Heart right ventricle (tissue), 16 donors: ENCODE measurements around the gene CXorf65. TPM values are rescaled to one million over a fixed set of nuclear protein-coding genes. Genes with fewer than 3 reads are reported as not detected.

Source experiments
- ATAC-seq, 8 donors: fragments of 200-7000 bp; cut with Tn5 transposase; one replicate each; pipeline ENCODE4 v1.9.1; 2020; ENCODE audit warnings: mild to moderate bottlenecking in 8 of 8, moderate library complexity in 8 of 8, moderate number of reproducible peaks in 1 of 8
- DNase-seq, 2 donors: peaks; one replicate each; pipeline ENCODE4 v3.0.0-alpha.2; 2020
- H3K27ac ChIP-seq, 10 donors: fragments of 200-600 bp; sonication (generic) in 2 of 10; one replicate each; pipeline versions ENCODE4 v1.5.0 to v1.8.0; 2020 to 2022; ENCODE audit warnings: mild to moderate bottlenecking in 3 of 10
- H3K27me3 ChIP-seq, 7 donors: fragments of 200-600 bp; one replicate each; pipeline ENCODE4 v1.8.0; 2021 to 2022; ENCODE audit warnings: mild to moderate bottlenecking in 2 of 7
- H3K36me3 ChIP-seq, 9 donors: fragments of 200-600 bp; sonication (generic) in 1 of 9; one replicate each; pipeline versions ENCODE4 v1.5.0 to v1.8.0; 2020 to 2022; ENCODE audit warnings: mild to moderate bottlenecking in 2 of 9
- H3K4me1 ChIP-seq, 9 donors: fragments of 200-600 bp; sonication (generic) in 1 of 9; one replicate each; pipeline versions ENCODE4 v1.5.0 to v1.8.0; 2020 to 2022; ENCODE audit warnings: mild to moderate bottlenecking in 4 of 9
- H3K4me3 ChIP-seq, 10 donors: fragments of 200-600 bp; sonication (generic) in 2 of 10; one replicate each; pipeline versions ENCODE4 v1.5.0 to v1.8.0; 2020 to 2022; ENCODE audit warnings: mild to moderate bottlenecking in 7 of 10, moderate library complexity in 2 of 10
- H3K9me3 ChIP-seq, 11 donors: fragments of 200-600 bp in 10 of 11; sonication (generic) in 2 of 11; one replicate each; pipeline versions ENCODE4 v1.5.0 to v1.8.0; 2013 to 2022; ENCODE audit warnings: mild to moderate bottlenecking in 2 of 11, control low read depth in 1 of 11, moderate library complexity in 1 of 11
- WGBS, 2 donors: extraction: QIAGEN DNeasy Blood & Tissue Kit; methylation state at CpG; one replicate each; pipeline ENCODE4 v1.1.7; 2013; ENCODE audit warnings: inconsistent platforms in 1 of 2; 5-methylcytosine and 5-hydroxymethylcytosine counted together
- intact Hi-C, 10 donors: fragments of 100-400 bp; cut with DNase I; formaldehyde crosslinking; loops; one replicate each; pipeline versions ENCODE4 v1.11.1 to v1.14.2; 2022
- polyA plus RNA-seq, 2 donors: library from polyadenylated mRNA; stranded (reverse); fragments of 200-250 nt; gene quantifications; one replicate each; pipeline ENCODE4 v1.2.3, GENCODE V29; 2013
- total RNA-seq, 10 donors: library from RNA; stranded (reverse); fragmentation: NEBNext Ultra II Directional in 3 of 10; extraction: Animal tissue kit (Norgen Biotek cat#: 25700) in 3 of 10; gene quantifications; one replicate each; pipeline versions ENCODE4 v1.2.1 to v1.2.4, GENCODE V29; 2021 to 2023
- TF ChIP-seq, protein P1 (sequence below), 9 donors: fragments of 200-600 bp; sonication (generic) in 2 of 9; IDR thresholded peaks; one replicate each; pipeline versions ENCODE4 v1.5.0 to v1.8.0; 2021 to 2022; ENCODE audit warnings: antibody characterized with exemption in 9 of 9, mild to moderate bottlenecking in 5 of 9, moderate library complexity in 1 of 9
- donor health status: Arrhythmogenic right ventricular cardiomyopathy.
- donor health status: ischemic (EF 13 %, LVEDD 7.1; RV severe dilation, severe dysfunction).
- donor health status: healthy with polysubstance abuse.
- donor health status: DM: no; HTN: yes; CAD: no.
- donor health status: DM: no; HTN: no; CAD: no.
- donor health status: ischemic (EF 25% LVEDD 6.9; RV normal size, moderate dysfunction).
- donor health status: ischemic (EF 25% LVEDD 5.7; RV mildly dilated, moderate dysfunction).
- donor health status: healthy.
- donor health status: DM: yes; HTN: yes; CAD: no.
- donor health status: Ischemic cardiomyopathy.
- donor health status: ischemic (EF 35%, LVEDD 5.7; RV mildly dilated, moderate dysfunction).
- donor health status: nonischemic (EF 11% LVEDD 7.7; RV severe dilation, severe dysfunction).
- donor health status: DM: yes; HTN: yes; CAD: no.
- donor health status: PGD.
- donor health status: ischemic (EF 29% LVEDD 5.4; RV normal size, mild dysfunction).
- donor health status: nonischemic (EF 23%, LVEDD 6.1; RV moderate dilation, normal function).

CXorf65 gene
- total and polyA plus RNA-seq, 12 donors, result not detected

DNA sequence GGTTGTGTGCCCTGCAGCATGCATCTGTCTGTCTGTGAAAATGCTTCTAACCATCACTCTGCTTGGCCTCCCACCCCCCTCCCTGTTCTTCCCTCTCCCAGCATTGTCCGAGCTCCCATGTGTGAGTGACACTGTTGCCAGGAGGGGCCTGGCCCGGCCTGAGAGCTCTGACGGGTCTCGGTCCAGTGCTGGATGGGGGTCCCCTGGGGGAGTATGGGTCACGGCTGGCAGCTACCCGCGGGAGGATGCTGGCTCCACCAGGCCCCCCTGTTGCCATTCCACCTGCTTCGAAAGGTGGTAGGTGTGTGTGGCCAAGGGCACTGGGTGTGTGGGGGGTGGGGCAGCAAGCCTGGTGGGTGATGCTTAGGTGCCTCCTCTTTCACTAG, 41.7 kb upstream of the CXorf65 start:
- peaks cover 0 to 7% (median 0%) of the 10 kb centered on the region in 7 donors for H3K27me3 ChIP-seq
- 71 to 81% methylated on average over 2 to 8 of the region's 8 CpGs for WGBS, 2 donors
- H3K27ac ChIP-seq, result no peak overlapping the region
- intact Hi-C loops, result no loop called here
- TF ChIP-seq, protein P1, sequence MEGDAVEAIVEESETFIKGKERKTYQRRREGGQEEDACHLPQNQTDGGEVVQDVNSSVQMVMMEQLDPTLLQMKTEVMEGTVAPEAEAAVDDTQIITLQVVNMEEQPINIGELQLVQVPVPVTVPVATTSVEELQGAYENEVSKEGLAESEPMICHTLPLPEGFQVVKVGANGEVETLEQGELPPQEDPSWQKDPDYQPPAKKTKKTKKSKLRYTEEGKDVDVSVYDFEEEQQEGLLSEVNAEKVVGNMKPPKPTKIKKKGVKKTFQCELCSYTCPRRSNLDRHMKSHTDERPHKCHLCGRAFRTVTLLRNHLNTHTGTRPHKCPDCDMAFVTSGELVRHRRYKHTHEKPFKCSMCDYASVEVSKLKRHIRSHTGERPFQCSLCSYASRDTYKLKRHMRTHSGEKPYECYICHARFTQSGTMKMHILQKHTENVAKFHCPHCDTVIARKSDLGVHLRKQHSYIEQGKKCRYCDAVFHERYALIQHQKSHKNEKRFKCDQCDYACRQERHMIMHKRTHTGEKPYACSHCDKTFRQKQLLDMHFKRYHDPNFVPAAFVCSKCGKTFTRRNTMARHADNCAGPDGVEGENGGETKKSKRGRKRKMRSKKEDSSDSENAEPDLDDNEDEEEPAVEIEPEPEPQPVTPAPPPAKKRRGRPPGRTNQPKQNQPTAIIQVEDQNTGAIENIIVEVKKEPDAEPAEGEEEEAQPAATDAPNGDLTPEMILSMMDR (IDR thresholded peaks at IDR 0.05), result no peak
- ATAC-seq (no peak), DNase-seq (no peak)
- H3K9me3 ChIP-seq, result no peaks in the 10 kb centered on the region
- H3K4me1 ChIP-seq, result peaks cover 0 to 22% (median 5%) of the 10 kb centered on the region in 9 donors
- H3K36me3 ChIP-seq, result no peaks in the 10 kb centered on the region
- no peak overlapping the region for H3K4me3 ChIP-seq

DNA sequence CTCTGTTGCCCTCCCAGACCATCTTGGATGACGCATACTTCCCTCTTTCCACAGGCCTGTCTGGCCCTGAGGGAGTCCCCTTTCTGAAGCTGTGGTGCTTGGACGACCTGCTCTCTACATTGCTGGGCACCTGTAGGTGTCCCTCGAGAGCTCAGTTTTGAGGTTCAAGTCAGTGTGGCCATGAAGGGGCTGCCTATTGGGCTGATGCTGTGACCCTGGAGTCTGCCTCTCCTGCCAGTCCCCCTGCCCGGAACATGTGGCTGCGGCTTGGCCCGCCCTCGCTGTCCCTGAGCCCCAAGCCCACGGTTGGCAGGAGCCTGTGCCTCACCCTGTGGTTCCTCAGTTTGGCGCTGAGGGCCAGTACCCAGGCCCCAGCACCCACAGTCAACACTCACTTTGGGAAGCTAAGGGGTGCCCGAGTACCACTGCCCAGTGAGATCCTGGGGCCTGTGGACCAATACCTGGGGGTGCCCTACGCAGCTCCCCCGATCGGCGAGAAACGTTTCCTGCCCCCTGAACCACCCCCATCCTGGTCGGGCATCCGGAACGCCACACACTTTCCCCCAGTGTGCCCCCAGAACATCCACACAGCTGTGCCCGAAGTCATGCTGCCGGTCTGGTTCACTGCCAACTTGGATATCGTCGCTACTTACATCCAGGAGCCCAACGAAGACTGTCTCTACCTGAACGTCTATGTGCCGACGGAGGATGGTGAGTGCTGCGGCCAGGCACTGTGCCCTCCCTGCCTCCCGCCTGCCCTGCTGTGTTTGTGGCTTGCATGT, 41.1 kb upstream of the CXorf65 start:
- DNase-seq, result no peak
- H3K4me3 ChIP-seq, result no peak overlapping the region
- H3K27me3 ChIP-seq, result peaks cover 0 to 7% (median 0%) of the 10 kb centered on the region in 7 donors
- intact Hi-C loops, result no loop called here
- H3K4me1 ChIP-seq, result peaks cover 0 to 25% (median 5%) of the 10 kb centered on the region in 9 donors
- no peak for ATAC-seq
- H3K36me3 ChIP-seq, result peaks cover 0 to 3% (median 0%) of the 10 kb centered on the region in 9 donors
- no peak overlapping the region for H3K27ac ChIP-seq
- 78 to 85% methylated on average over 28 of the region's 28 CpGs for WGBS, 2 donors
- H3K9me3 ChIP-seq, result no peaks in the 10 kb centered on the region
- TF ChIP-seq, protein P1 (IDR thresholded peaks at IDR 0.05), result no peak

DNA sequence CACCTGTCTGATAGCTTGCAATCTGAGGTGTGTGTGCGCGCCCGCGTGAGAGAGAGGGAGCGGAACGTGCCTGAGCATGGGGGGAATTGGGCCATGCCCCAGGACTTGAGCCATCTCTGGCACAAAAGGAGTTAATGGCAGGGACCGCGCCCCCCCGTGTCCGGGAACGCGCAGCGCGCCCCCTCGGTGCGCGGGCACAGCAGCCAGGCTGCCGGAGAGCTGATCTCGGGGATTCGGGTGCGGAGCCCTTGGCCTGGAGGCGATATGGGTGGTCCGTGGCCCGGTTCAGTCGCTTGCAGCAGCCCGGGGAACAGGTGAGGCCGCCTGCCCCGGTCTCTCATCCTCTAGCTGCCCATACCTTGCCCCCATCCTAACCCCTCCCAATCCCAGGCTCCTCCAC, 38.1 kb upstream of the CXorf65 start, which contains the start of gene NLGN3:
TSS of gene NLGN3 (plus strand) at position 191 of the 400 bp plus-strand sequence. CDS start 2,909 bp downstream, outside the sequence.
- TF ChIP-seq, protein P1 (IDR thresholded peaks at IDR 0.05), result no peak
- H3K4me1 ChIP-seq, result peaks cover 0 to 25% (median 5%) of the 10 kb centered on the region in 9 donors
- peak within 1 kb of the TSS in 6 of 10 donors; percentile 24 to 37 (median 32) for H3K4me3 ChIP-seq
- H3K27ac ChIP-seq, result no peak within 1 kb of the TSS
- ATAC-seq (peak in 2 of 8 donors; percentile 14 to 59), DNase-seq (peak in 1 of 2 donors; percentile 14)
- H3K36me3 ChIP-seq, result peaks cover 0 to 31% (median 0%) of the 10 kb centered on the region in 9 donors
- intact Hi-C loops, result no loop called here
- WGBS, 2 donors, result 5 to 6% methylated on average over 18 to 28 of the region's 28 CpGs
- peaks cover 0 to 7% (median 0%) of the 10 kb centered on the region in 7 donors for H3K27me3 ChIP-seq
- H3K9me3 ChIP-seq, result no peaks in the 10 kb centered on the region

DNA sequence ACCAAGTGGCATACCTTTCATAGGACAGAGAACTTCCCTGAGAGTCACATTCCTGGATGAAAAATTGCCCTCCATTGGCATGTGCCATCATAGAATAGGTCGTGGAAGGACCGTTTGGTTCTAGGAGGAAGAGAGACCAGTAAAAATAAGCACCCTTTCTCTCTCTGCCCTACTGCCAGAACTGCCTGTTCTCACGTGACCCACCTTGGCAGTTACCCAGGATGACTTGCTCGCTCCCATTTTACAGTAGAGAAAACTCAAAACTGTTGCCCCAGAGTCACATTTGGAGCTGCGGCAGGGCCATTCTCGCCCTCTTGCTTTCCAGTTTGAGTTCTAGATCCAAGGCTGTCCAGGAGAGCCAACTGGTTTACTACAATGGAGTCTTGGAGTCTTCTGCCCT, 37.0 kb upstream of the CXorf65 start:
- peak in 2 of 8 donors; percentile 8 to 10 for ATAC-seq
- TF ChIP-seq, protein P1 (IDR thresholded peaks at IDR 0.05), result no peak
- H3K27me3 ChIP-seq, result peaks cover 0 to 7% (median 0%) of the 10 kb centered on the region in 7 donors
- H3K4me1 ChIP-seq, result peaks cover 0 to 25% (median 5%) of the 10 kb centered on the region in 9 donors
- no peaks in the 10 kb centered on the region for H3K9me3 ChIP-seq
- intact Hi-C loops, result no loop called here
- 39 to 41% methylated on average over 6 of the region's 6 CpGs for WGBS, 2 donors
- H3K4me3 ChIP-seq, result no peak overlapping the region
- H3K36me3 ChIP-seq, result peaks cover 0 to 43% (median 0%) of the 10 kb centered on the region in 9 donors
- DNase-seq, result no peak
- H3K27ac ChIP-seq, result no peak overlapping the region
